GM12874 (cell line): ENCODE results near the gene GRK2.

Source experiments
- CTCF ChIP-seq: IDR thresholded peaks from 2 replicates; pipeline ENCODE4 v1.5.1; 2011; ENCODE audit warnings: low read depth, mild to moderate bottlenecking, control low read depth, low read length, moderate library complexity; ENCODE audit not compliant: insufficient read depth

The GRK2 gene

DNA sequence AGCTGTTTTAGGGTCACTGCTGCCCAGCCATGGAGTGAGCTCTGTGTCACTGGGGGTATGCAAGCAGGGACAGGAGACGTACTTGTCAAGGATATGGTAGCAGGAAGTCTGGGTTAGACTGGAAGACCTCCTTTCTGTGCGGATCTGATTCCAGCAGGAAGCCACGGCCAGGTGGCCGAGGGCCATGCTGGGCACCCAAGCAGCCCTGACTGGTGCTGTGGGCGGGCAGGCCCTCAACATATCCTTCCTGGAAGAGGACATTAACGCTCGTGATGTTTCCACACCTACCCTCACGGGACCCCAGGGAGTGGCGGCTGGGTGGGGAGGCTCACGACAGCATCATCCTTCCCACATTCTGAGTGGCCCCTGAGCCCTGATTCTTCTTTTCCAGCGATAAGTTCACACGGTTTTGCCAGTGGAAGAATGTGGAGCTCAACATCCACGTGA is 14.1 kb downstream of the GRK2 start:
- no peak for TF ChIP-seq CTCF

- no peak for TF ChIP-seq CTCF
Observed at GRCh38 chr11:67280788-67281551, 14.7 kb downstream of the GRK2 start.

DNA sequence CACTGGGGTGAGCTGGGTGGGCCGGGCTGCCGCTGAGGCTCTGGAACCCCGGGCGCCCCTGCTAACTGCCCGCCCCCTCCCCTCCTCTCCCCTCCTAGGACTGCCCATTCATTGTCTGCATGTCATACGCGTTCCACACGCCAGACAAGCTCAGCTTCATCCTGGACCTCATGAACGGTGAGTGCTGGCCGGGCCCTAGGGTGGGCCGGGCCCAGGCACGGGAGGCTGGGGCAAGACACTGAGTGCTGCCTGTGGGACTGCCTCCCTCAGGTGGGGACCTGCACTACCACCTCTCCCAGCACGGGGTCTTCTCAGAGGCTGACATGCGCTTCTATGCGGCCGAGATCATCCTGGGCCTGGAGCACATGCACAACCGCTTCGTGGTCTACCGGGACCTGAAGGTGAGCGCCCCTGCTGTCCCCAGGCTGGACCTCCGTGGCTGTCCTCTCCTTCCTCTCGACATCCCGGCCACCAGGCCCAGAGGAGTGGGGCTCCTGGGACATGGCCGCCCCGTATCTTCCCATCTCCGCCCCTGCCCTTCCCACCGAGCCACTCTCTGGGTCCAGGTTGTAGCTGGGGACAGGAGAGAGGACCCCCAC is 15.4 kb downstream of the GRK2 start:
- no peak for TF ChIP-seq CTCF

GRCh38 chr11:67282155-67282875 is 16.0 kb downstream of the GRK2 start:
- TF ChIP-seq CTCF: no peak

GRCh38 chr11:67282876-67283371 is 16.7 kb downstream of the GRK2 start:
- TF ChIP-seq CTCF: no peak

DNA sequence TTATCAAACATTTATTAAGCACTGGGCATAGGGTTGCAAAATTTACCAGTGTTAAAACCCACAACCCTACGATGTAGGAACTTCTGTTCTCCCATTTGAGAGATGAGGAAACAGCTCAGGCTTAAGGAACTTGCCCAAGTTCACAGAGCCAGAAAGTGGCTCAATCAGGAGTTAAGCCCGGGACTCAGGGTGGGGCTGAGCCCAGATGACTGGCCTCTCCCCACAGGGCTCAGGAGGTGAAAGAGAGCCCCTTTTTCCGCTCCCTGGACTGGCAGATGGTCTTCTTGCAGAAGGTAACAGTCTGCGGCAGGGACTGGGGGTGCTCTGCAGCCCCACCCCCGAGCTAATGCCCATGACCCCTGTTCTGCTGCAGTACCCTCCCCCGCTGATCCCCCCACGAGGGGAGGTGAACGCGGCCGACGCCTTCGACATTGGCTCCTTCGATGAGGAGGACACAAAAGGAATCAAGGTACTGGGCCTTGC is 17.2 kb downstream of the GRK2 start:
- no peak for TF ChIP-seq CTCF

DNA sequence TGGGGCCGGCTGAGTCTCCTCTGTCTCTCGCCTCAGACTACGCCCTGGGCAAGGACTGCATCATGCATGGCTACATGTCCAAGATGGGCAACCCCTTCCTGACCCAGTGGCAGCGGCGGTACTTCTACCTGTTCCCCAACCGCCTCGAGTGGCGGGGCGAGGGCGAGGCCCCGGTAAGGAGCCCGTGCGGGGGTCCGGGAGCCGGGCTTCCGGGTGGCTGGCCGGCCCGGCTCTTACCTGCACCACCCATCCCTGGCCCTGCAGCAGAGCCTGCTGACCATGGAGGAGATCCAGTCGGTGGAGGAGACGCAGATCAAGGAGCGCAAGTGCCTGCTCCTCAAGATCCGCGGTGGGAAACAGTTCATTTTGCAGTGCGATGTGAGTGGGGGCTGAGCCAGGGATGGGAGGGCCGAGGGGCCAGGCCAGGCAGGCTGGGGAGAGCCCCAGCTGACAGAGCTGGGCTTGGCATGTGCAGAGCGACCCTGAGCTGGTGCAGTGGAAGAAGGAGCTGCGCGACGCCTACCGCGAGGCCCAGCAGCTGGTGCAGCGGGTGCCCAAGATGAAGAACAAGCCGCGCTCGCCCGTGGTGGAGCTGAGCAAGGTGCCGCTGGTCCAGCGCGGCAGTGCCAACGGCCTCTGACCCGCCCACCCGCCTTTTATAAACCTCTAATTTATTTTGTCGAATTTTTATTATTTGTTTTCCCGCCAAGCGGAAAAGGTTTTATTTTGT is 18.7 kb downstream of the GRK2 start:
- TF ChIP-seq CTCF: no peak
